Medulla oblongata (tissue), 1 donor: ENCODE measurements around the gene CAPN5.

Experiments used
- DNase-seq: peaks from one replicate; pipeline ENCODE4 v3.0.0-alpha.2; 2015; ENCODE audit errors: extremely low spot score

Gene CAPN5

DNA sequence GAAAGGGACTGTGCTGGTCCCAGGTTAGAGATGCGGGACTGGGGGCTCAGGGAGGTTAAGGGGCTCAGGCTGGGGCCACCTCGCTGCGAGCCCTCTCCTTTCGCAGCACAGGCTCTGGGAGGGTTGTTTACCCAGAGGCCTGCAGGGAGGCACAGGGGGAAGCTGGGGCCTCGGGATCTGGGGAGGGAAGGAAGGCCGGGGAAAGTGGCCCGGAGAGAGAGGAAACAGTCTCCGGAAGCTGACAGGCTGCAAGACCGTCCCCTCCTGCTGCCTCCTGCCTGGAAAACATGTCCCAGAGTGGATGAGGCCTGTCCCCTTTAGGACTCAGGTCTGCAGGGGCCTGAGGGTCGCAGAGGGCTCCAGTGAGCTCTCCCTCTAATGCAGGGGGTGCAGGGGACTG lies 106.7 kb downstream of the CAPN5 start:
- DNase-seq: no peak

- DNase-seq: no peak
Measured at GRCh38 chr11:77174559-77174958, 107.8 kb downstream of the CAPN5 start.

DNA sequence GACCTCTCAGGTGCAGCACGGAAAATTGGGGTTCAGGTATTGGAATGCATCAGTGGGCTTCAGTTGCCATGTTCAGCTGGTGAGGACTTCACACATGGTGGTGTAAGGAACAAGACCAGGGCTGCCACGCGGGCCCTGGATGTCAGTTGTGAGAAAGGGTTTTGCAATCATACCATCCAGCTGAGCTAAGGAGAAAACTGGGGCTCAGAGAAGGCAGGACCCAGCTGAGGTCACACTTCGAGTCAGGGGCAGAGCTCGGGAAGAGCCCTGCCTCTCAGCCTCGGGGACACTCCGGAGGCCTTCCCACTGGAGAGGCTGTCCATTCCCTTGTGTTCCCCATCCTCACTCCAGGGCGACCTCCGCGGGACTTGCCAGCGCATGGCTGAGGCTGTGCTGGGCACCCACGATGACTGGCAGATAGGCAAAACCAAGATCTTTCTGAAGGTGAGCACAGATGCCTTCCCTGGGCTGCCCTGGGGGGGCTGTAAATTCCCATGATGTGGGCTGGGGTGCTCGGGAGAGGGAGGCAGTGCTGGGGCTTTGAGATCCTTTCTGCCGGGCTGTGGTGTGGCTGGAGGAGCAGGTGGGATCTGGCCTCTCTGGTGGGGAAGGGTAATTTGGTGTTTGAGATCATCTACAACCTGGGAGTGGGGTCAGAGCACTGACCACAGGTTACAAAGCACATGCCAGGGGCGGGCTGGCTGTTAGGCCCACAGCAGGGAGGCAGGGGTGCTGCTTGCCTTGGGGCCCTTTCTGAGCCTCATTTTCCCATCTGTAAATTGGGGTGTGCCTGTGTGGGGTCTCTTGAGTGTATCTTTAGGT lies 108.5 kb downstream of the CAPN5 start:
- peak; percentile 63 for DNase-seq
